LNCaP clone FGC (cell line): ENCODE data around the gene RELN.

Source experiments
- DNase-seq: peaks from one replicate; pipeline ENCODE4 v3.0.0-alpha.2; 2011; ENCODE audit warnings: low read depth
- H3K4me3 ChIP-seq: 2 replicates; pipeline ENCODE4 v1.5.1; 2011; ENCODE audit warnings: mild to moderate bottlenecking, low read depth, low read length, control low read depth
- CTCF ChIP-seq: IDR thresholded peaks from 2 replicates; pipeline ENCODE4 v1.5.1; 2012; ENCODE audit warnings: mild to moderate bottlenecking; ENCODE audit not compliant: control insufficient read depth, insufficient read depth; ENCODE audit errors: extremely low read depth

RELN gene

GRCh38 chr7:103857435-103857834 is 132.0 kb downstream of the RELN start:
- no peak overlapping the region for H3K4me3 ChIP-seq
- DNase-seq = no peak
- no peak for TF ChIP-seq CTCF

GRCh38 chr7:103856929-103857328 is 132.5 kb downstream of the RELN start:
- no peak for TF ChIP-seq CTCF
- DNase-seq = peak; percentile 46
- no peak overlapping the region for H3K4me3 ChIP-seq

- TF ChIP-seq CTCF = no peak
- DNase-seq = no peak
- no peak overlapping the region for H3K4me3 ChIP-seq
Measured at GRCh38 chr7:103855671-103856070, 133.8 kb downstream of the RELN start.

- TF ChIP-seq CTCF = no peak
Measured at GRCh38 chr7:103854611-103855010, 134.8 kb downstream of the RELN start.

GRCh38 chr7:103851357-103851756 is 138.1 kb downstream of the RELN start:
- no peak for DNase-seq
- TF ChIP-seq CTCF = no peak
- no peak overlapping the region for H3K4me3 ChIP-seq

More at GRCh38 chr7:103854611-103855010, 134.8 kb downstream of the RELN start:
- DNase-seq = no peak
- no peak overlapping the region for H3K4me3 ChIP-seq

- TF ChIP-seq CTCF = no peak
- no peak for DNase-seq
- H3K4me3 ChIP-seq = no peak overlapping the region
Measured at GRCh38 chr7:103843689-103844480, 145.6 kb downstream of the RELN start.

- no peak overlapping the region for H3K4me3 ChIP-seq
- no peak for TF ChIP-seq CTCF
- DNase-seq = no peak
Measured at GRCh38 chr7:103833401-103833800, 156.1 kb downstream of the RELN start.
